Mammary epithelial cell (primary cell): ENCODE measurements around the gene PDZK1.
"Not testable (repeated sequence)": the region's sequence is repeated elsewhere in the genome, so short reads cannot be mapped to it uniquely, and the experiment has no call there.

Experiments
- EZH2 ChIP-seq: IDR thresholded peaks from 2 replicates; pipeline ENCODE4 v1.6.1; 2012; ENCODE audit warnings: low read length, inconsistent platforms, borderline replicate concordance
- TF ChIP-seq, protein P1 (sequence below), 2 donors: IDR thresholded peaks in 1 of 2; conservative IDR thresholded peaks in 1 of 2; 2 replicates each; pipeline ENCODE4 v1.5.1; 2011 to 2012; ENCODE audit warnings: inconsistent platforms in 2 of 2, low read length in 2 of 2, mild to moderate bottlenecking in 2 of 2, control low read depth in 1 of 2, low read depth in 1 of 2; ENCODE audit not compliant: insufficient read depth in 1 of 2; ENCODE audit errors: extremely low read depth in 1 of 2

DNA sequence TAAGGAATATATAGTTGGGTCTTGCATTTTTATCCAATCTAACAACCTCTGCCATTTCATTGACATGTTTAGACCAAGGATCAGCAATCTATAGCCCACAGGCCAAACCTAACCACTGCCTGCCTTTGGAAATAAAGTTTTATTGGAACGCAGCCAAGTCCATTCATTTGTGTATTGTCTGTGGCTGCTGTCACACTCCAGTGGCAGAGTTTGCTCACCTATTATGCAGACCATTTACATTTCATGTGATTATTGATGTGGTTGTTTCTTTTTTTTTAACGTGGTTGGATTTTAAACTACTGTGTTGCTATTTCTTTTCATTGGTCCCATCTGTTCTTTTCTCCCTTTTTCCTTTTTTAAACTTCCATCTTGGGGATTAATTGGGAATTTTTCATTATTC is 44.7 kb downstream of the PDZK1 start:
- TF ChIP-seq, protein P1, sequence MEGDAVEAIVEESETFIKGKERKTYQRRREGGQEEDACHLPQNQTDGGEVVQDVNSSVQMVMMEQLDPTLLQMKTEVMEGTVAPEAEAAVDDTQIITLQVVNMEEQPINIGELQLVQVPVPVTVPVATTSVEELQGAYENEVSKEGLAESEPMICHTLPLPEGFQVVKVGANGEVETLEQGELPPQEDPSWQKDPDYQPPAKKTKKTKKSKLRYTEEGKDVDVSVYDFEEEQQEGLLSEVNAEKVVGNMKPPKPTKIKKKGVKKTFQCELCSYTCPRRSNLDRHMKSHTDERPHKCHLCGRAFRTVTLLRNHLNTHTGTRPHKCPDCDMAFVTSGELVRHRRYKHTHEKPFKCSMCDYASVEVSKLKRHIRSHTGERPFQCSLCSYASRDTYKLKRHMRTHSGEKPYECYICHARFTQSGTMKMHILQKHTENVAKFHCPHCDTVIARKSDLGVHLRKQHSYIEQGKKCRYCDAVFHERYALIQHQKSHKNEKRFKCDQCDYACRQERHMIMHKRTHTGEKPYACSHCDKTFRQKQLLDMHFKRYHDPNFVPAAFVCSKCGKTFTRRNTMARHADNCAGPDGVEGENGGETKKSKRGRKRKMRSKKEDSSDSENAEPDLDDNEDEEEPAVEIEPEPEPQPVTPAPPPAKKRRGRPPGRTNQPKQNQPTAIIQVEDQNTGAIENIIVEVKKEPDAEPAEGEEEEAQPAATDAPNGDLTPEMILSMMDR (conservative IDR thresholded peaks at IDR 0.05 in 1 of 2, IDR thresholded peaks at IDR 0.05 in 1 of 2; ENCODE audit: extremely low read depth in 1 of 2, insufficient read depth in 1 of 2, low read depth in 1 of 2, low read length in 2 of 2): not testable (repeated sequence)
- TF ChIP-seq EZH2: not testable (repeated sequence)
